Gastroesophageal sphincter (tissue), 4 donors: ENCODE results near the gene PIK3R2. TPM values are rescaled to one million over a fixed set of nuclear protein-coding genes. Genes with fewer than 3 reads are reported as not detected.

ENCODE experiments used
- ATAC-seq: fragments of 150-250 bp; one replicate; pipeline ENCODE4 v1.9.1; 2016; ENCODE audit warnings: mild to moderate bottlenecking, moderate library complexity
- H3K27ac ChIP-seq, 4 donors: fragments of 200-600 bp; sonication (generic) in 3 of 4; 1 replicate in 3 of 4; 2 replicates in 1 of 4; pipeline ENCODE4 v1.5.1; 2016 to 2019
- H3K27me3 ChIP-seq: fragments of 200-600 bp; sonication (generic); one replicate; pipeline ENCODE4 v1.5.1; 2019
- H3K36me3 ChIP-seq, 2 donors: fragments of 200-600 bp; sonication (generic); one replicate each; pipeline ENCODE4 v1.5.1; 2019; ENCODE audit warnings: control low read depth in 1 of 2
- H3K4me1 ChIP-seq, 3 donors: fragments of 200-600 bp; sonication (generic); 1 replicate in 2 of 3; 2 replicates in 1 of 3; pipeline ENCODE4 v1.5.1; 2016 to 2019; ENCODE audit warnings: control low read depth in 2 of 3
- H3K4me3 ChIP-seq, 2 donors: fragments of 200-600 bp; sonication (generic); one replicate each; pipeline ENCODE4 v1.5.1; 2019; ENCODE audit warnings: mild to moderate bottlenecking in 1 of 2, moderate library complexity in 1 of 2
- H3K9me3 ChIP-seq, 3 donors: fragments of 200-600 bp; sonication (generic); one replicate each; pipeline ENCODE4 v1.5.1; 2017 to 2019; ENCODE audit warnings: control low read depth in 2 of 3
- CTCF ChIP-seq, 4 experiments: fragments of 200-600 bp in 2 of 4; fragments of 450-650 bp in 2 of 4; sonication (generic) in 1 of 4; IDR thresholded peaks; one replicate each; pipeline ENCODE4 v1.5.1; 2017 to 2019; ENCODE audit warnings: antibody characterized with exemption in 4 of 4, mild to moderate bottlenecking in 2 of 4, moderate library complexity in 2 of 4
- EP300 ChIP-seq: sonication (generic); formaldehyde crosslinking; IDR thresholded peaks from one replicate; pipeline ENCODE4 v1.6.1; 2017; ENCODE audit warnings: antibody characterized with exemption, mild to moderate bottlenecking
- POLR2A ChIP-seq, 2 donors: fragments of 450-650 bp; IDR thresholded peaks; one replicate each; pipeline ENCODE4 v1.6.1; 2017; ENCODE audit warnings: antibody characterized with exemption in 2 of 2, mild to moderate bottlenecking in 2 of 2, moderate library complexity in 1 of 2
- POLR2AphosphoS5 ChIP-seq: sonication (generic); formaldehyde crosslinking; IDR thresholded peaks from one replicate; pipeline ENCODE4 v1.6.1; 2017; ENCODE audit warnings: antibody characterized with exemption
- WGBS, 2 donors: methylation state at CpG; one replicate each; pipeline ENCODE4 v1.1.5; 2018; ENCODE audit warnings: low coverage in 1 of 2; 5-methylcytosine and 5-hydroxymethylcytosine counted together
- total RNA-seq, 4 donors: library from RNA; depleted of rRNA; stranded (reverse); fragments of >200 nt; gene quantifications; one replicate each; pipeline ENCODE4 v1.1.0, GENCODE V29; 2016

PIK3R2 gene
- total RNA-seq, 4 donors from 2014 or later = 5.3 to 30.1 (median 22.7) TPM

GRCh38 chr19:18167975-18168645 is 15.1 kb downstream of the PIK3R2 start:
- 56 to 100% methylated on average over 2 to 6 of the region's 14 CpGs for WGBS, 2 donors
- no peak overlapping the region for H3K4me3 ChIP-seq
- H3K4me1 ChIP-seq = peaks cover 0 to 2% (median 0%) of the 10 kb centered on the region in 3 donors
- ATAC-seq = peak; percentile 40
- no peak for TF ChIP-seq EP300
- no peak for TF ChIP-seq POLR2AphosphoS5
- peak in 3 of 4 experiments; percentile 75 to 79 (median 78) for TF ChIP-seq CTCF (IDR thresholded peaks at IDR 0.05)
- no peaks in the 10 kb centered on the region for H3K9me3 ChIP-seq
- peaks cover 0 to 69% of the 10 kb centered on the region in 2 donors for H3K36me3 ChIP-seq
- no peaks in the 10 kb centered on the region for H3K27me3 ChIP-seq
- peak overlapping the region in 1 of 4 donors; percentile 0 for H3K27ac ChIP-seq

- Histone ChIP-seq H3K36me3 (peaks cover 0 to 62% of the 10 kb centered on the region in 2 donors), H3K4me3 (no peak overlapping the region), H3K4me1 (peaks cover 0 to 10% (median 0%) of the 10 kb centered on the region in 3 donors), H3K27me3 (no peaks in the 10 kb centered on the region), H3K27ac (peak overlapping the region in 2 of 4 donors; percentile 0 to 61), H3K9me3 (no peaks in the 10 kb centered on the region)
- TF ChIP-seq CTCF (IDR thresholded peaks at IDR 0.05) = no peak
- no peak for TF ChIP-seq POLR2AphosphoS5
- no peak for TF ChIP-seq POLR2A (IDR thresholded peaks at IDR 0.05)
- TF ChIP-seq EP300 = no peak
- WGBS, 2 donors = 91 to 93% methylated on average over 3 to 19 of the region's 66 CpGs
- ATAC-seq = no peak
Measured at GRCh38 chr19:18168673-18169381, 15.9 kb downstream of the PIK3R2 start.

GRCh38 chr19:18170714-18171255 is 17.8 kb downstream of the PIK3R2 start:
- Histone ChIP-seq H3K27ac (peak overlapping the region in 3 of 4 donors; percentile 54 to 74 (median 61)), H3K4me3 (no peak overlapping the region), H3K27me3 (no peaks in the 10 kb centered on the region), H3K4me1 (peaks cover 0 to 24% (median 4%) of the 10 kb centered on the region in 3 donors), H3K36me3 (peaks cover 0 to 42% of the 10 kb centered on the region in 2 donors), H3K9me3 (no peaks in the 10 kb centered on the region)
- peak; percentile 12 for ATAC-seq
- TF ChIP-seq EP300 (no peak), POLR2A (IDR thresholded peaks at IDR 0.05) (no peak), CTCF (IDR thresholded peaks at IDR 0.05) (no peak), POLR2AphosphoS5 (no peak)
- WGBS, 2 donors = 11 to 39% methylated on average over 3 to 7 of the region's 16 CpGs

GRCh38 chr19:18171605-18172327 is 18.8 kb downstream of the PIK3R2 start:
- Histone ChIP-seq H3K9me3 (no peaks in the 10 kb centered on the region), H3K36me3 (peaks cover 0 to 33% of the 10 kb centered on the region in 2 donors), H3K4me1 (peaks cover 0 to 24% (median 4%) of the 10 kb centered on the region in 3 donors), H3K27ac (peak overlapping the region in 3 of 4 donors; percentile 37 to 74 (median 54)), H3K27me3 (no peaks in the 10 kb centered on the region), H3K4me3 (no peak overlapping the region)
- no peak for TF ChIP-seq EP300
- no peak for TF ChIP-seq CTCF (IDR thresholded peaks at IDR 0.05)
- TF ChIP-seq POLR2A (IDR thresholded peaks at IDR 0.05) = no peak
- no peak for TF ChIP-seq POLR2AphosphoS5
- no peak for ATAC-seq
- 78 to 86% methylated on average over 1 to 5 of the region's 8 CpGs for WGBS, 2 donors
